ENCODE data around the gene MEX3C. TPM values are rescaled to one million over a fixed set of nuclear protein-coding genes. Genes with fewer than 3 reads are reported as not detected.

Gene MEX3C
- total RNA-seq, 1 experiment from 2014 or later = 86.9 TPM

DNA sequence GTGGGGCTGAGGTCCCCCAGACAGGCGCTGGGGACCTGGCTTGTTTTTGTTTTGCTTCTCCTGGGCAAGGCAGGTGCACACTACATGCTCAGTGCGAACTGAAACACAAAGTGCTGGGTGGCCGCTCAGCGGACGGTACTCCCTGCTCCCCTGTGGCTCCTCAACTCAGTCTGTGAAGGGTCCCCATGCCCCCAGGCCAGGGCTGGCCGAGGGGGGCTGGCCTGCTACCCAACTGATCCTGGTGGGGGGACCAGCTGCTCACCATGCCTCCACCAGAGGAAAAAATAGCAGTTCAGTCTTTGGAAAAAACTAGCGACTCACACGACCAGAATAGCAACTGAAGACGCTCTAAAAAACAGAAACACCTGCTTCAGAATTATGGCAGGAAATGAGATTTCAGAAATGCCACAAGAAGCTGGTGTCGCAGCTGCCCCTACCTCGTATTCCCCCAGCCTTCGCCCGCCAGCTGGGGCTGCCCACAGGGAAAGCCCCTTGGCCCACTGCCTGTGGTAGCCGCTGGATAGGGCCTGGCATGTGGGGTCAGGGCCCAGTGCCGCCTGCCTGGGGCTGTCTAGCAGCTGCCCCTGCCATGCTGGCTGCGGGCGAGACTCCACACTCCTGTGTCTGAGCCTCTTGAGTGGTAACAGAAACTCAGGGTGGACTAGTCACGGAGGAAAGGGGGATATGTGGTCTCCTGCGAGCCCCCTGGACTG is 43.7 kb downstream of the MEX3C start:
- Mint-ChIP-seq H3K4me3 (ENCODE audit: low read depth, unreplicated experiment) (no peak overlapping the region), H3K27me3 (ENCODE audit: unreplicated experiment) (no peaks in the 10 kb centered on the region), H3K4me1 (ENCODE audit: low read depth, unreplicated experiment) (peaks cover 17% of the 10 kb centered on the region), H3K27ac (ENCODE audit: unreplicated experiment) (no peak overlapping the region), H3K36me3 (ENCODE audit: insufficient read depth, unreplicated experiment) (no peaks in the 10 kb centered on the region), H3K9me3 (ENCODE audit: low read depth, unreplicated experiment) (no peaks in the 10 kb centered on the region)
- TF ChIP-seq, protein P1, sequence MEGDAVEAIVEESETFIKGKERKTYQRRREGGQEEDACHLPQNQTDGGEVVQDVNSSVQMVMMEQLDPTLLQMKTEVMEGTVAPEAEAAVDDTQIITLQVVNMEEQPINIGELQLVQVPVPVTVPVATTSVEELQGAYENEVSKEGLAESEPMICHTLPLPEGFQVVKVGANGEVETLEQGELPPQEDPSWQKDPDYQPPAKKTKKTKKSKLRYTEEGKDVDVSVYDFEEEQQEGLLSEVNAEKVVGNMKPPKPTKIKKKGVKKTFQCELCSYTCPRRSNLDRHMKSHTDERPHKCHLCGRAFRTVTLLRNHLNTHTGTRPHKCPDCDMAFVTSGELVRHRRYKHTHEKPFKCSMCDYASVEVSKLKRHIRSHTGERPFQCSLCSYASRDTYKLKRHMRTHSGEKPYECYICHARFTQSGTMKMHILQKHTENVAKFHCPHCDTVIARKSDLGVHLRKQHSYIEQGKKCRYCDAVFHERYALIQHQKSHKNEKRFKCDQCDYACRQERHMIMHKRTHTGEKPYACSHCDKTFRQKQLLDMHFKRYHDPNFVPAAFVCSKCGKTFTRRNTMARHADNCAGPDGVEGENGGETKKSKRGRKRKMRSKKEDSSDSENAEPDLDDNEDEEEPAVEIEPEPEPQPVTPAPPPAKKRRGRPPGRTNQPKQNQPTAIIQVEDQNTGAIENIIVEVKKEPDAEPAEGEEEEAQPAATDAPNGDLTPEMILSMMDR (IDR thresholded peaks at IDR 0.05; ENCODE audit: unreplicated experiment) = no peak
- DNase-seq = no peak
- BruUV-seq (replicated peaks) = no TSS peak
- CTCF ChIA-PET = no interaction called here
- intact Hi-C loops (cut with micrococcal nuclease; ENCODE audit: unreplicated experiment) = no loop called here

- CTCF ChIA-PET = interaction anchor here (0.6 to 0.7 kb wide), 2 partner anchors 256 to 336 kb away, joined by 3 to 11 read pairs; no protein-coding TSS in a partner anchor
Observed at GRCh38 chr18:51151568-51152511, 45.6 kb downstream of the MEX3C start.

DNA sequence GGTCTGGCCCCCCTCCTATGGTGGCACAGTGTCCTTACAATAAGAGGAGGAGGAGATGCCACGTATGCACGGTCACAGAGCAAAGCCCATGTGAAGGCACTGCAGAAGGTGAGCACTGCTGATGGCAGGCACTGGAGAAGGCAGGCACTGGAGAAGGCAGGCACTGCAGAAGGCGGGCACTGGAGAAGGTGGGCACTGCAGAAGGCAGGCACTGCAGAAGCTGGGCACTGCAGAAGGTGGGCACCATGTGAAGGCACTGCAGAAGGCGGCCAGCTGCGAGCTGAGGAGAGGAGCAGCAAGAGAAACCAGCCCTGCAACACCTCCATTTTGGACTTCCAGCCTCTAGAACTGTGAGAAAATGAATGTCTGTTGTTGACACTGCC is 46.3 kb downstream of the MEX3C start:
- H3K36me3 Mint-ChIP-seq (ENCODE audit: insufficient read depth, unreplicated experiment) = no peaks in the 10 kb centered on the region
- no peak overlapping the region for H3K4me3 Mint-ChIP-seq (ENCODE audit: low read depth, unreplicated experiment)
- no peak for DNase-seq
- BruUV-seq (replicated peaks) = no TSS peak
- CTCF ChIA-PET = no interaction called here
- peaks cover 17% of the 10 kb centered on the region for H3K4me1 Mint-ChIP-seq (ENCODE audit: low read depth, unreplicated experiment)
- intact Hi-C loops (cut with micrococcal nuclease; ENCODE audit: unreplicated experiment) = no loop called here
- no peak overlapping the region for H3K27ac Mint-ChIP-seq (ENCODE audit: unreplicated experiment)
- H3K9me3 Mint-ChIP-seq (ENCODE audit: low read depth, unreplicated experiment) = no peaks in the 10 kb centered on the region
- no peaks in the 10 kb centered on the region for H3K27me3 Mint-ChIP-seq (ENCODE audit: unreplicated experiment)
- TF ChIP-seq, protein P1 (IDR thresholded peaks at IDR 0.05; ENCODE audit: unreplicated experiment) = no peak

More at GRCh38 chr18:51151568-51152511, 45.6 kb downstream of the MEX3C start:
- Mint-ChIP-seq H3K27ac (ENCODE audit: unreplicated experiment) (no peak overlapping the region), H3K4me3 (ENCODE audit: low read depth, unreplicated experiment) (no peak overlapping the region), H3K27me3 (ENCODE audit: unreplicated experiment) (no peaks in the 10 kb centered on the region), H3K9me3 (ENCODE audit: low read depth, unreplicated experiment) (no peaks in the 10 kb centered on the region), H3K4me1 (ENCODE audit: low read depth, unreplicated experiment) (peaks cover 17% of the 10 kb centered on the region), H3K36me3 (ENCODE audit: insufficient read depth, unreplicated experiment) (no peaks in the 10 kb centered on the region)
- intact Hi-C loops (cut with micrococcal nuclease; ENCODE audit: unreplicated experiment) = no loop called here
- BruUV-seq (replicated peaks) = no TSS peak
- TF ChIP-seq, protein P1 (IDR thresholded peaks at IDR 0.05; ENCODE audit: unreplicated experiment) = no peak
- DNase-seq = no peak

DNA sequence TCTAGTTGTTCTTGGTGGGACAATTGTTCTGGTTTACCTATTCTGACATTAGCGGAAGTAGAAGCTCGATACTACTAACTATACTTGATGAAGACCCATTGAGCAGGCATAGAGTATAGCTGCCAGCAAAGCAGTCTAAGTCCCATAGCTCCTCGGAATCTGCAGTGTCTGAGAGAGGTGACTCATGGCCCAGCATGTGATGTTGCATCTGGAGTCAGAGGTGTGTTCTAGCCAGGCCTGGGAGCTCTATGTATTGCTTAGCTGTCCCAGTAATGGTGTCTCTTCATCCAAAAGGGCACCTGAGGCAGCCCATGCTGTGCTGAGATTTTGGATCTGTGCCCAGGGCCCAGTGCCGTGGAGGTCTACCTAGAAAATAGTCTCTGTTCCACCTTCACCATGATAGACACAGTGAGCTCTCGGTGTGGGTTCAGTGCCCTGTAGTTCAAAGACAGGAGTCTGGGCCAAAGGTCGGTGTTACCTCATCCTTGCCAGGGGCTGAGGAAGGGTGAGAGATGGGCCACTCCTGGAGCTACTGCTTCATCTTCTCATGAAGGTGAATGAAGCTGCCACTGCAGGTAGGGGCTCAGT is 47.3 kb downstream of the MEX3C start:
- peaks cover 17% of the 10 kb centered on the region for H3K4me1 Mint-ChIP-seq (ENCODE audit: low read depth, unreplicated experiment)
- CTCF ChIA-PET = interaction anchor here (1.0 to 1.1 kb wide), 2 partner anchors 10 to 15 kb away, joined by 3 to 4 read pairs; no protein-coding TSS in a partner anchor

More for the DNA sequence above, 47.3 kb downstream of the MEX3C start:
- Mint-ChIP-seq H3K27me3 (ENCODE audit: unreplicated experiment) (no peaks in the 10 kb centered on the region), H3K36me3 (ENCODE audit: insufficient read depth, unreplicated experiment) (no peaks in the 10 kb centered on the region), H3K4me3 (ENCODE audit: low read depth, unreplicated experiment) (peak overlapping the region; percentile 27), H3K9me3 (ENCODE audit: low read depth, unreplicated experiment) (no peaks in the 10 kb centered on the region), H3K27ac (ENCODE audit: unreplicated experiment) (peak overlapping the region; percentile 47)
- intact Hi-C loops (cut with micrococcal nuclease; ENCODE audit: unreplicated experiment) = no loop called here
- DNase-seq = peak; percentile 57
- BruUV-seq (replicated peaks) = no TSS peak
- TF ChIP-seq, protein P1 (IDR thresholded peaks at IDR 0.05; ENCODE audit: unreplicated experiment) = no peak

Data from Calu3 (cell line).